Neural cell (in vitro differentiated cells): ENCODE measurements around the gene ALK.

ENCODE experiments used
- POLR2AphosphoS5 ChIP-seq: IDR thresholded peaks from 2 replicates; pipeline ENCODE4 v1.6.1; 2012
- RAD21 ChIP-seq: fragments of 450-650 bp; conservative IDR thresholded peaks from 2 replicates; pipeline ENCODE4 v1.6.1; 2014; ENCODE audit warnings: antibody characterized with exemption, mild to moderate bottlenecking, moderate library complexity
- SMC3 ChIP-seq: fragments of 450-650 bp; conservative IDR thresholded peaks from 2 replicates; pipeline ENCODE4 v1.6.1; 2014; ENCODE audit warnings: antibody characterized with exemption, mild to moderate bottlenecking, moderate library complexity; ENCODE audit not compliant: poor library complexity
- TF ChIP-seq, protein P1 (sequence below): fragments of 450-650 bp; IDR thresholded peaks from 2 replicates; pipeline ENCODE4 v1.5.1; 2014; ENCODE audit warnings: antibody characterized with exemption, mild to moderate bottlenecking, moderate library complexity; ENCODE audit not compliant: poor library complexity, severe bottlenecking

- no peak for TF ChIP-seq POLR2AphosphoS5
- no peak for TF ChIP-seq SMC3
- TF ChIP-seq RAD21: no peak
- TF ChIP-seq, protein P1, sequence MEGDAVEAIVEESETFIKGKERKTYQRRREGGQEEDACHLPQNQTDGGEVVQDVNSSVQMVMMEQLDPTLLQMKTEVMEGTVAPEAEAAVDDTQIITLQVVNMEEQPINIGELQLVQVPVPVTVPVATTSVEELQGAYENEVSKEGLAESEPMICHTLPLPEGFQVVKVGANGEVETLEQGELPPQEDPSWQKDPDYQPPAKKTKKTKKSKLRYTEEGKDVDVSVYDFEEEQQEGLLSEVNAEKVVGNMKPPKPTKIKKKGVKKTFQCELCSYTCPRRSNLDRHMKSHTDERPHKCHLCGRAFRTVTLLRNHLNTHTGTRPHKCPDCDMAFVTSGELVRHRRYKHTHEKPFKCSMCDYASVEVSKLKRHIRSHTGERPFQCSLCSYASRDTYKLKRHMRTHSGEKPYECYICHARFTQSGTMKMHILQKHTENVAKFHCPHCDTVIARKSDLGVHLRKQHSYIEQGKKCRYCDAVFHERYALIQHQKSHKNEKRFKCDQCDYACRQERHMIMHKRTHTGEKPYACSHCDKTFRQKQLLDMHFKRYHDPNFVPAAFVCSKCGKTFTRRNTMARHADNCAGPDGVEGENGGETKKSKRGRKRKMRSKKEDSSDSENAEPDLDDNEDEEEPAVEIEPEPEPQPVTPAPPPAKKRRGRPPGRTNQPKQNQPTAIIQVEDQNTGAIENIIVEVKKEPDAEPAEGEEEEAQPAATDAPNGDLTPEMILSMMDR: no peak
Observed at GRCh38 chr2:29834624-29835023, 86.8 kb downstream of the ALK start.
